SU-DHL-6 (cell line): ENCODE data around the gene PRCC.

ENCODE experiments used
- EZH2phosphoT487 ChIP-seq: fragments of 200-600 bp; sonication (generic), shearing (Covaris generic); conservative IDR thresholded peaks from 2 replicates; pipeline ENCODE4 v1.6.1; 2018; ENCODE audit warnings: mild to moderate bottlenecking, antibody characterized with exemption, low read length, moderate library complexity, mixed read lengths
- TF ChIP-seq, protein P1 (sequence below): fragments of 200-600 bp; sonication (generic); IDR thresholded peaks from one replicate; pipeline ENCODE4 v1.5.1; 2017; ENCODE audit warnings: antibody characterized with exemption, mild to moderate bottlenecking, low read length, moderate library complexity; ENCODE audit not compliant: insufficient read depth, poor library complexity, severe bottlenecking

DNA sequence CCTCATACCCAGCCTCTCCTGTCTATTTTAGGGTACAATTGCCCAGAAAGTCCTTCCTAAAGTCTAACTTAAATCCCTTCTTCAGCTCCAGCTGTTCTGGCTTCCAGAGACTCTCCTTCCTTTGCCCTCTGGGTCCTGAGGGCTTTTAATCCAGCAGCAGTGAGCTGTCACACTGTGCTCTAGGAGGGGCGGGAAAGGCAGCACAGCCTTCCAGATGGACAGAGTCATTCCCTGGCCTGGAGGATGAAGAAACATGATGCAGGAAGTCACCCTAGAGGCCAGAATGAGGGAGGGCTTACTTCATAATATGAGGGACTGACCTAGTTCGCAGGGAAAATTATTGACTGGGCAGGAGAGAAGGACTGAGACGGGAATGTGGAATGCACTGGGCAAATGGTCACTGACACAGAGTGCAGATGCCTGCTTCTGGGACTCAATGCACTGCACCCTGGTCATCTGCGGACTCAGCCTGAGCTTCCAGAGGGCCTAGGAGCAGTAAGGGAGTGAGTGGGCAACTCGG lies 48.0 kb downstream of the PRCC start:
- TF ChIP-seq, protein P1, sequence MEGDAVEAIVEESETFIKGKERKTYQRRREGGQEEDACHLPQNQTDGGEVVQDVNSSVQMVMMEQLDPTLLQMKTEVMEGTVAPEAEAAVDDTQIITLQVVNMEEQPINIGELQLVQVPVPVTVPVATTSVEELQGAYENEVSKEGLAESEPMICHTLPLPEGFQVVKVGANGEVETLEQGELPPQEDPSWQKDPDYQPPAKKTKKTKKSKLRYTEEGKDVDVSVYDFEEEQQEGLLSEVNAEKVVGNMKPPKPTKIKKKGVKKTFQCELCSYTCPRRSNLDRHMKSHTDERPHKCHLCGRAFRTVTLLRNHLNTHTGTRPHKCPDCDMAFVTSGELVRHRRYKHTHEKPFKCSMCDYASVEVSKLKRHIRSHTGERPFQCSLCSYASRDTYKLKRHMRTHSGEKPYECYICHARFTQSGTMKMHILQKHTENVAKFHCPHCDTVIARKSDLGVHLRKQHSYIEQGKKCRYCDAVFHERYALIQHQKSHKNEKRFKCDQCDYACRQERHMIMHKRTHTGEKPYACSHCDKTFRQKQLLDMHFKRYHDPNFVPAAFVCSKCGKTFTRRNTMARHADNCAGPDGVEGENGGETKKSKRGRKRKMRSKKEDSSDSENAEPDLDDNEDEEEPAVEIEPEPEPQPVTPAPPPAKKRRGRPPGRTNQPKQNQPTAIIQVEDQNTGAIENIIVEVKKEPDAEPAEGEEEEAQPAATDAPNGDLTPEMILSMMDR = no peak
- TF ChIP-seq EZH2phosphoT487 = no peak
